ENCODE results near the gene KLF1. TPM values are rescaled to one million over a fixed set of nuclear protein-coding genes. Genes with fewer than 3 reads are reported as not detected.

Gene KLF1
- total RNA-seq, 1 experiment from 2014 or later: not detected

GRCh38 chr19:12837225-12837624 lies 49.8 kb downstream of the KLF1 start (continued):
- TF ChIP-seq ZBTB33 (IDR thresholded peaks at IDR 0.05; ENCODE audit: extremely low read depth, insufficient replicate concordance, low read length): no peak

GRCh38 chr19:12836529-12836863 lies 50.5 kb downstream of the KLF1 start:
- Histone ChIP-seq H3K36me3 (ENCODE audit: control insufficient read depth in 1 of 2, insufficient read depth in 2 of 2, low read length in 2 of 2) (no peaks in the 10 kb centered on the region), H3K27ac (ENCODE audit: low read depth, low read length) (peak overlapping the region; percentile 89), H3K9me3 (ENCODE audit: control insufficient read depth in 1 of 2, insufficient read depth in 1 of 2, low read depth in 1 of 2, low read length in 2 of 2) (no peaks in the 10 kb centered on the region), H3K4me2 (ENCODE audit: low read length) (peak overlapping the region; percentile 93), H2AFZ (ENCODE audit: low read depth, low read length, poor library complexity, severe bottlenecking) (no peak overlapping the region), H3K9ac (ENCODE audit: low read length) (peak overlapping the region; percentile 73; the same call in 1 of the 2 replicates), H4K20me1 (ENCODE audit: insufficient read depth) (no peaks in the 10 kb centered on the region), H3K9me2 (ENCODE audit: insufficient read depth) (no peaks in the 10 kb centered on the region), H3K4me3 (replicated peaks in 1 of 2; ENCODE audit: low read depth in 1 of 2, low read length in 2 of 2) (peak overlapping the region; percentile 65 to 69), H3K79me2 (ENCODE audit: insufficient read depth, low read length) (peaks cover 21% of the 10 kb centered on the region; the same call in 1 of the 2 replicates), H3K4me1 (ENCODE audit: control insufficient read depth in 1 of 2, insufficient read depth in 2 of 2, low read length in 2 of 2) (peaks cover 46 to 78% of the 10 kb centered on the region in 2 experiments), H3K27me3 (ENCODE audit: insufficient read depth, low read length) (no peaks in the 10 kb centered on the region)
- TF ChIP-seq ZBTB33 (IDR thresholded peaks at IDR 0.05; ENCODE audit: extremely low read depth, insufficient replicate concordance, low read length): no peak
- TF ChIP-seq SIN3A (IDR thresholded peaks at IDR 0.05; ENCODE audit: low read depth): peak; percentile 24; the same call in 1 of the 2 replicates
- TF ChIP-seq EZH2phosphoT487 (IDR thresholded peaks at IDR 0.05; ENCODE audit: borderline replicate concordance): no peak
- TF ChIP-seq CBX3 (IDR thresholded peaks at IDR 0.05; ENCODE audit: low read depth): no peak
- no TSS peak for BruUV-seq (replicated peaks)
- DNase-seq (ENCODE audit: low read depth, low spot score): no peak
- RAD21 ChIA-PET (ENCODE audit: low non-redundant PET in 1 of 2, low total read pairs in 2 of 2, uncharacterized antibody in 2 of 2, unreplicated experiment in 2 of 2): no interaction called here
- POLR2A ChIA-PET: interaction anchor here (3.0 kb wide), 1 partner anchor 44 kb away, joined by 14 read pairs; the partner anchor contains the start of gene JUNB
- CTCF ChIA-PET: interaction anchor here (0.8 to 2.6 kb wide), 8 partner anchors 10 to 141 kb away, joined by 3 to 12 read pairs (median 4); partner anchors contain the start of gene GET3
- intact Hi-C loops (cut with micrococcal nuclease): loop anchor here (5.0 kb wide), 2 partner anchors 34 to 119 kb away; partner anchors contain the start of genes PRDX2 and THSD8
- no peak for ATAC-seq
